Panc1 (cell line): ENCODE data around the gene DOK6. TPM values are rescaled to one million over a fixed set of nuclear protein-coding genes. Genes with fewer than 3 reads are reported as not detected.

Experiments used
- ATAC-seq: fragments of 200-7000 bp; cut with Tn5 transposase; 2 replicates; pipeline ENCODE4 v1.9.1; 2020; ENCODE audit warnings: mild to moderate bottlenecking, moderate library complexity
- BruUV-seq: library from RNA; stranded (reverse); fragments of 400-500 nt; replicated peaks from 2 replicates; lab custom pipeline; 2021; lab: Mats Ljungman, UMichigan
- CTCF ChIA-PET: fragments of 300-600 bp; sonication (Branson Sonifier 250); formaldehyde crosslinking; loops from one replicate; lab custom pipeline; 2022; ENCODE audit warnings: antibody characterized with exemption; lab: Charles Lee
- POLR2A ChIA-PET: fragments of 300-600 bp; sonication (Branson Sonifier 250); formaldehyde crosslinking; loops from one replicate; lab custom pipeline; 2022; ENCODE audit warnings: antibody characterized with exemption; lab: Charles Lee
- DNase-seq: peaks from one replicate; pipeline ENCODE4 v3.0.0-alpha.2; 2010; ENCODE audit warnings: low read depth, low spot score
- H3K27ac ChIP-seq: 2 replicates; pipeline ENCODE4 v1.5.1; 2011; ENCODE audit warnings: mild to moderate bottlenecking, low read length, inconsistent platforms
- H3K27me3 ChIP-seq: fragments of 200-500 bp; sonication (Bioruptor generic); 2 replicates; pipeline ENCODE4 v1.6.0; 2014; ENCODE audit warnings: low read length, inconsistent platforms; ENCODE audit not compliant: control insufficient read depth, insufficient read depth
- H3K36me3 ChIP-seq: fragments of 200-500 bp; sonication (Bioruptor generic); 2 replicates; pipeline ENCODE4 v1.5.1; 2014; ENCODE audit warnings: inconsistent platforms, mild to moderate bottlenecking, low read length, moderate library complexity; ENCODE audit not compliant: control insufficient read depth, insufficient read depth
- H3K4me1 ChIP-seq: 2 replicates; pipeline ENCODE4 v1.5.1; 2011; ENCODE audit warnings: inconsistent platforms, mild to moderate bottlenecking, low read length, moderate library complexity; ENCODE audit not compliant: control insufficient read depth, insufficient read depth
- H3K4me3 ChIP-seq, 2 experiments: 2 replicates each; pipeline ENCODE4 v1.5.1; 2011 to 2012; ENCODE audit warnings: low read depth in 2 of 2, low read length in 2 of 2, mild to moderate bottlenecking in 2 of 2, inconsistent platforms in 1 of 2, moderate library complexity in 1 of 2
- H3K9me3 ChIP-seq: fragments of 200-500 bp; sonication (Bioruptor generic); 2 replicates; pipeline ENCODE4 v1.5.1; 2014; ENCODE audit warnings: low read depth, mild to moderate bottlenecking, inconsistent platforms, low read length, moderate library complexity; ENCODE audit not compliant: control insufficient read depth, insufficient read depth
- POLR2AphosphoS5 ChIP-seq: IDR thresholded peaks from 2 replicates; pipeline ENCODE4 v1.6.1; 2012; ENCODE audit warnings: mild to moderate bottlenecking, low read depth, low read length, moderate library complexity
- SIN3A ChIP-seq: IDR thresholded peaks from 2 replicates; pipeline ENCODE4 v1.6.1; 2012; ENCODE audit warnings: low read depth, mild to moderate bottlenecking, low read length, moderate library complexity, borderline replicate concordance; ENCODE audit not compliant: insufficient read depth
- TCF7L2 ChIP-seq: IDR thresholded peaks from 2 replicates; pipeline ENCODE4 v1.6.1; 2011; ENCODE audit warnings: mild to moderate bottlenecking, low read depth, low read length, inconsistent platforms
- in situ Hi-C: cut with HindIII; loops from 2 replicates; pipeline ENCODE4 v1.10.0; 2016; ENCODE audit warnings: low sequenced_read_pairs, low pct_unique_long_range_greater_than_20kb
- intact Hi-C: fragments of 100-400 bp; cut with micrococcal nuclease; formaldehyde crosslinking; loops from one replicate; pipeline ENCODE4 v1.10.0; 2022; ENCODE audit not compliant: unreplicated experiment
- total RNA-seq: library from RNA; stranded (reverse); gene quantifications from one replicate; pipeline ENCODE4 v1.2.1, GENCODE V29; 2021; ENCODE audit not compliant: unreplicated experiment
- TF ChIP-seq, protein P1 (sequence below): fragments of 450-650 bp; IDR thresholded peaks from 2 replicates; pipeline ENCODE4 v1.5.1; 2017; ENCODE audit warnings: mild to moderate bottlenecking
- TF ChIP-seq, protein P2 (sequence below), 2 experiments: IDR thresholded peaks; 2 replicates each; pipeline ENCODE4 v1.6.1; 2011 to 2012; ENCODE audit warnings: low read depth in 2 of 2, control low read depth in 1 of 2, low read length in 1 of 2, mild to moderate bottlenecking in 1 of 2, moderate library complexity in 1 of 2; ENCODE audit not compliant: insufficient read depth in 1 of 2

Gene DOK6
- total RNA-seq, 1 experiment from 2014 or later: not detected

DNA sequence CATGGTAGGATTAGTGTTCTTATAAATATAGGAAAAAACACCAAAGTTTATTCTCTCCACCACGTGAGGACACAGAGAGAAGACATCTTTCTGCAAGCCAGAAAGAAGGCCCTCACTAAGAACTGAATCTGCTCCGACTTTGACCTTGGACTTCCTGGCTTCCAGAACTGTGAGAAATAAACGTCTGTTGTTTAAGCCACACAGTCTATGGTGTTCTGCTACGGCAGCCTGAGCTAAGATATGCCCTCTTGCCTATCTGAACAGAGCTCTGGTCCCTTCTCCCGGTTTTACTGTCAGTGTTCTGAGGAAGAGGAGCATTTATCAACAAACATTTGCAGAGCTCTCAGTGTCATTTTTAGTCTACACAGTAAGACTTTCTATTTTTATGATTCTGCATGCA is 131.3 kb downstream of the DOK6 start:
- POLR2A ChIA-PET: no interaction called here
- H3K4me1 ChIP-seq: no peaks in the 10 kb centered on the region
- H3K36me3 ChIP-seq: no peaks in the 10 kb centered on the region
- no TSS peak for BruUV-seq
- DNase-seq (no peak), ATAC-seq (no peak)
- no peak overlapping the region for H3K27ac ChIP-seq
- no peaks in the 10 kb centered on the region for H3K9me3 ChIP-seq
- H3K27me3 ChIP-seq: no peaks in the 10 kb centered on the region
- intact Hi-C loops: no loop called here
- in situ Hi-C loops: no loop called here
- CTCF ChIA-PET: no interaction called here
- no peak for TF ChIP-seq SIN3A
- TF ChIP-seq POLR2AphosphoS5: no peak
- TF ChIP-seq, protein P1, sequence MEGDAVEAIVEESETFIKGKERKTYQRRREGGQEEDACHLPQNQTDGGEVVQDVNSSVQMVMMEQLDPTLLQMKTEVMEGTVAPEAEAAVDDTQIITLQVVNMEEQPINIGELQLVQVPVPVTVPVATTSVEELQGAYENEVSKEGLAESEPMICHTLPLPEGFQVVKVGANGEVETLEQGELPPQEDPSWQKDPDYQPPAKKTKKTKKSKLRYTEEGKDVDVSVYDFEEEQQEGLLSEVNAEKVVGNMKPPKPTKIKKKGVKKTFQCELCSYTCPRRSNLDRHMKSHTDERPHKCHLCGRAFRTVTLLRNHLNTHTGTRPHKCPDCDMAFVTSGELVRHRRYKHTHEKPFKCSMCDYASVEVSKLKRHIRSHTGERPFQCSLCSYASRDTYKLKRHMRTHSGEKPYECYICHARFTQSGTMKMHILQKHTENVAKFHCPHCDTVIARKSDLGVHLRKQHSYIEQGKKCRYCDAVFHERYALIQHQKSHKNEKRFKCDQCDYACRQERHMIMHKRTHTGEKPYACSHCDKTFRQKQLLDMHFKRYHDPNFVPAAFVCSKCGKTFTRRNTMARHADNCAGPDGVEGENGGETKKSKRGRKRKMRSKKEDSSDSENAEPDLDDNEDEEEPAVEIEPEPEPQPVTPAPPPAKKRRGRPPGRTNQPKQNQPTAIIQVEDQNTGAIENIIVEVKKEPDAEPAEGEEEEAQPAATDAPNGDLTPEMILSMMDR: no peak
- TF ChIP-seq TCF7L2: no peak
- TF ChIP-seq, protein P2, sequence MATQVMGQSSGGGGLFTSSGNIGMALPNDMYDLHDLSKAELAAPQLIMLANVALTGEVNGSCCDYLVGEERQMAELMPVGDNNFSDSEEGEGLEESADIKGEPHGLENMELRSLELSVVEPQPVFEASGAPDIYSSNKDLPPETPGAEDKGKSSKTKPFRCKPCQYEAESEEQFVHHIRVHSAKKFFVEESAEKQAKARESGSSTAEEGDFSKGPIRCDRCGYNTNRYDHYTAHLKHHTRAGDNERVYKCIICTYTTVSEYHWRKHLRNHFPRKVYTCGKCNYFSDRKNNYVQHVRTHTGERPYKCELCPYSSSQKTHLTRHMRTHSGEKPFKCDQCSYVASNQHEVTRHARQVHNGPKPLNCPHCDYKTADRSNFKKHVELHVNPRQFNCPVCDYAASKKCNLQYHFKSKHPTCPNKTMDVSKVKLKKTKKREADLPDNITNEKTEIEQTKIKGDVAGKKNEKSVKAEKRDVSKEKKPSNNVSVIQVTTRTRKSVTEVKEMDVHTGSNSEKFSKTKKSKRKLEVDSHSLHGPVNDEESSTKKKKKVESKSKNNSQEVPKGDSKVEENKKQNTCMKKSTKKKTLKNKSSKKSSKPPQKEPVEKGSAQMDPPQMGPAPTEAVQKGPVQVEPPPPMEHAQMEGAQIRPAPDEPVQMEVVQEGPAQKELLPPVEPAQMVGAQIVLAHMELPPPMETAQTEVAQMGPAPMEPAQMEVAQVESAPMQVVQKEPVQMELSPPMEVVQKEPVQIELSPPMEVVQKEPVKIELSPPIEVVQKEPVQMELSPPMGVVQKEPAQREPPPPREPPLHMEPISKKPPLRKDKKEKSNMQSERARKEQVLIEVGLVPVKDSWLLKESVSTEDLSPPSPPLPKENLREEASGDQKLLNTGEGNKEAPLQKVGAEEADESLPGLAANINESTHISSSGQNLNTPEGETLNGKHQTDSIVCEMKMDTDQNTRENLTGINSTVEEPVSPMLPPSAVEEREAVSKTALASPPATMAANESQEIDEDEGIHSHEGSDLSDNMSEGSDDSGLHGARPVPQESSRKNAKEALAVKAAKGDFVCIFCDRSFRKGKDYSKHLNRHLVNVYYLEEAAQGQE (IDR thresholded peaks at IDR 0.05; ENCODE audit: insufficient read depth in 1 of 2, low read depth in 2 of 2, low read length in 1 of 2): no peak
- no peak overlapping the region for H3K4me3 ChIP-seq

DNA sequence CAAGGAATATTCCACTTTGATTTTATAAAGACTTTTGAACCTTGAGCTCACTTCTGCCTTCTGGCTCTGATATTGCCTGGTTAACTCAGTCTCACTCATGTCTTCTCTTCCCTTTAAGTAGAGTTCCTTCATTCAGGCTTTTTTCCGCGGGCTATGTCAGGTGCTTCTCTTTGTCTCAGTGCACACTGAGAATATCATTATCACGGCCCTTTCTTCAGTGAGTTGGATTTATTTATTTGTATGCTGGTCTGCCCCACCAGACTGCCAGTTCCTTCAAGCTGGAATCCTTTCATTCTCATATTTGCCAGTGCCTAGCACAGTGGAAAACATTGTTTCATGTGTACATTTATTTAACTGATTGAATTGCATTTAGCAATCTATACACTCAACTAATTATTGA is 136.5 kb downstream of the DOK6 start:
- intact Hi-C loops: no loop called here
- Histone ChIP-seq H3K9me3 (no peaks in the 10 kb centered on the region), H3K27ac (no peak overlapping the region), H3K4me1 (no peaks in the 10 kb centered on the region), H3K27me3 (no peaks in the 10 kb centered on the region), H3K36me3 (no peaks in the 10 kb centered on the region), H3K4me3 (no peak overlapping the region)
- CTCF ChIA-PET: no interaction called here
- in situ Hi-C loops: no loop called here
- POLR2A ChIA-PET: no interaction called here
- no peak for ATAC-seq
- DNase-seq: no peak
- no TSS peak for BruUV-seq
- no peak for TF ChIP-seq POLR2AphosphoS5
- TF ChIP-seq SIN3A: no peak
- TF ChIP-seq, protein P2 (IDR thresholded peaks at IDR 0.05; ENCODE audit: insufficient read depth in 1 of 2, low read depth in 2 of 2, low read length in 1 of 2): no peak
- TF ChIP-seq TCF7L2: no peak
- TF ChIP-seq, protein P1: no peak
